Measurements from ENCODE around the gene FHOD3. TPM values are rescaled to one million over a fixed set of nuclear protein-coding genes. Genes with fewer than 3 reads are reported as not detected.

The FHOD3 gene
- total RNA-seq, 1 experiment from 2014 or later: 22.7 TPM

DNA sequence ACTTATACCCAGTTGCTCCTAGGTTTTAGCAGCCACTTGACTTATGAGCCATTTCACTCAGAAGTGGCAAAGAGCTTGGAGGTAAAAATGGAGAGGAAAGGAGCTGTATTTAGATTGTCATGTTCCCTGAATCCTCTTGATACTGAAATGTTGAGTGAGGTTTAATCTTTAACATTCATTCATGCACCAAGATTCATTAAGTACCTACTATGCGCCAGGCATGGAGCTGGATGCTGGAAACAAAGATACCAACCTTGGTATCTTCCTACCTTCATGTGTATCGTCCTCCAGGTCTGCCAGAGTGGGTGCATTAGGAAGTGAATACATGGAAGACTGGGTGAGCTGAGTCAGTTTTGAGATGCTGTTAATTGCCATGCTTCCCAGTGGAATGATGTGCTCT, 507.6 kb downstream of the FHOD3 start:
- no peak for ATAC-seq
- POLR2A ChIA-PET: no interaction called here
- no peaks in the 10 kb centered on the region for H3K27me3 ChIP-seq (ENCODE audit: control insufficient read depth, insufficient read depth, low read length)
- intact Hi-C loops (cut with micrococcal nuclease; ENCODE audit: unreplicated experiment) (no loop called here), in situ Hi-C loops (cut with HindIII; ENCODE audit: low pct_unique_long_range_greater_than_20kb, low sequenced_read_pairs) (no loop called here)
- TF ChIP-seq TCF7L2 (IDR thresholded peaks at IDR 0.05; ENCODE audit: low read depth, low read length) (no peak), SIN3A (IDR thresholded peaks at IDR 0.05; ENCODE audit: borderline replicate concordance, insufficient read depth, low read depth, low read length) (no peak), POLR2AphosphoS5 (IDR thresholded peaks at IDR 0.05; ENCODE audit: low read depth, low read length) (no peak)
- TF ChIP-seq, protein P1, sequence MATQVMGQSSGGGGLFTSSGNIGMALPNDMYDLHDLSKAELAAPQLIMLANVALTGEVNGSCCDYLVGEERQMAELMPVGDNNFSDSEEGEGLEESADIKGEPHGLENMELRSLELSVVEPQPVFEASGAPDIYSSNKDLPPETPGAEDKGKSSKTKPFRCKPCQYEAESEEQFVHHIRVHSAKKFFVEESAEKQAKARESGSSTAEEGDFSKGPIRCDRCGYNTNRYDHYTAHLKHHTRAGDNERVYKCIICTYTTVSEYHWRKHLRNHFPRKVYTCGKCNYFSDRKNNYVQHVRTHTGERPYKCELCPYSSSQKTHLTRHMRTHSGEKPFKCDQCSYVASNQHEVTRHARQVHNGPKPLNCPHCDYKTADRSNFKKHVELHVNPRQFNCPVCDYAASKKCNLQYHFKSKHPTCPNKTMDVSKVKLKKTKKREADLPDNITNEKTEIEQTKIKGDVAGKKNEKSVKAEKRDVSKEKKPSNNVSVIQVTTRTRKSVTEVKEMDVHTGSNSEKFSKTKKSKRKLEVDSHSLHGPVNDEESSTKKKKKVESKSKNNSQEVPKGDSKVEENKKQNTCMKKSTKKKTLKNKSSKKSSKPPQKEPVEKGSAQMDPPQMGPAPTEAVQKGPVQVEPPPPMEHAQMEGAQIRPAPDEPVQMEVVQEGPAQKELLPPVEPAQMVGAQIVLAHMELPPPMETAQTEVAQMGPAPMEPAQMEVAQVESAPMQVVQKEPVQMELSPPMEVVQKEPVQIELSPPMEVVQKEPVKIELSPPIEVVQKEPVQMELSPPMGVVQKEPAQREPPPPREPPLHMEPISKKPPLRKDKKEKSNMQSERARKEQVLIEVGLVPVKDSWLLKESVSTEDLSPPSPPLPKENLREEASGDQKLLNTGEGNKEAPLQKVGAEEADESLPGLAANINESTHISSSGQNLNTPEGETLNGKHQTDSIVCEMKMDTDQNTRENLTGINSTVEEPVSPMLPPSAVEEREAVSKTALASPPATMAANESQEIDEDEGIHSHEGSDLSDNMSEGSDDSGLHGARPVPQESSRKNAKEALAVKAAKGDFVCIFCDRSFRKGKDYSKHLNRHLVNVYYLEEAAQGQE (IDR thresholded peaks at IDR 0.05; ENCODE audit: insufficient read depth in 1 of 2, low read depth in 2 of 2, low read length in 1 of 2): no peak
- H3K36me3 ChIP-seq (ENCODE audit: control insufficient read depth, insufficient read depth, low read length): peaks cover 7% of the 10 kb centered on the region; the same call in 1 of the 2 replicates
- no peak overlapping the region for H3K27ac ChIP-seq (ENCODE audit: low read length)
- BruUV-seq (replicated peaks): no TSS peak
- DNase-seq (ENCODE audit: low read depth, low spot score): no peak
- H3K4me3 ChIP-seq (ENCODE audit: low read depth in 2 of 2, low read length in 2 of 2): no peak overlapping the region
- no peaks in the 10 kb centered on the region for H3K9me3 ChIP-seq (ENCODE audit: control insufficient read depth, insufficient read depth, low read depth, low read length)
- CTCF ChIA-PET: no interaction called here
- no peaks in the 10 kb centered on the region for H3K4me1 ChIP-seq (ENCODE audit: control insufficient read depth, insufficient read depth, low read length)

DNA sequence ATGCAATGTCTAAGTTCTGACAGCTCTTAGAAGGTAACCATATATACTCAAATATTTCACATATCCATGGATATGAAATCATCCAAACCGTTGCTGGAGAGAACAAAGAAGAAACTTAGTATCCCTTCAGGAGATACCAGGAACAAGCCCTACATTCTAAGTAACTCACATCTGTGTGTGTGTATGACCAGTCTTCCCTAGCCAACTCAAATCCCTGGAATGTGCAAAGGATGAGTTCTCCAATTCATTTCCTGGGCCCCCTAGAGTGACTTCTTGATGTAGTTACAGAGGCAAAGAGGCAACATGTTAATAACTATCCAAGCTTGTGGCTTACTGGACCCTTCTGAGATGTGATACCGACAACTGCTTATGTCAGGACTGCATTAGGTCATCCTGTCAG, 511.2 kb downstream of the FHOD3 start:
- no peaks in the 10 kb centered on the region for H3K9me3 ChIP-seq (ENCODE audit: control insufficient read depth, insufficient read depth, low read depth, low read length)
- no peaks in the 10 kb centered on the region for H3K27me3 ChIP-seq (ENCODE audit: control insufficient read depth, insufficient read depth, low read length)
- no TSS peak for BruUV-seq (replicated peaks)
- intact Hi-C loops (cut with micrococcal nuclease; ENCODE audit: unreplicated experiment): no loop called here
- H3K27ac ChIP-seq (ENCODE audit: low read length): no peak overlapping the region
- ATAC-seq: no peak
- in situ Hi-C loops (cut with HindIII; ENCODE audit: low pct_unique_long_range_greater_than_20kb, low sequenced_read_pairs): no loop called here
- H3K36me3 ChIP-seq (ENCODE audit: control insufficient read depth, insufficient read depth, low read length): peaks cover 7% of the 10 kb centered on the region
- H3K4me3 ChIP-seq (ENCODE audit: low read depth in 2 of 2, low read length in 2 of 2): no peak overlapping the region
- H3K4me1 ChIP-seq (ENCODE audit: control insufficient read depth, insufficient read depth, low read length): no peaks in the 10 kb centered on the region
- CTCF ChIA-PET: interaction anchor here (0.6 kb wide), 1 partner anchor 10 kb away, joined by 5 read pairs; no protein-coding TSS in a partner anchor
- TF ChIP-seq SIN3A (IDR thresholded peaks at IDR 0.05; ENCODE audit: borderline replicate concordance, insufficient read depth, low read depth, low read length) (no peak), TCF7L2 (IDR thresholded peaks at IDR 0.05; ENCODE audit: low read depth, low read length) (no peak), CTCF (IDR thresholded peaks at IDR 0.05) (no peak), POLR2AphosphoS5 (IDR thresholded peaks at IDR 0.05; ENCODE audit: low read depth, low read length) (no peak)
- TF ChIP-seq, protein P1 (IDR thresholded peaks at IDR 0.05; ENCODE audit: insufficient read depth in 1 of 2, low read depth in 2 of 2, low read length in 1 of 2): no peak
- DNase-seq (ENCODE audit: low read depth, low spot score): no peak
- POLR2A ChIA-PET: no interaction called here

Measured in Panc1 (cell line).